HCT116 (cell line): ENCODE results near the gene ZFHX3. TPM values are rescaled to one million over a fixed set of nuclear protein-coding genes. Genes with fewer than 3 reads are reported as not detected.

ENCODE experiments used
- ATAC-seq: fragments of 200-7000 bp; cut with Tn5 transposase; 2 replicates; pipeline ENCODE4 v1.9.1; 2020; ENCODE audit warnings: mild to moderate bottlenecking, moderate library complexity
- BruUV-seq: library from RNA; stranded (reverse); fragments of 400-500 nt; replicated peaks from 2 replicates; lab custom pipeline; 2021; lab: Mats Ljungman, UMichigan
- CTCF ChIA-PET: fragments of 300-600 bp; sonication (Branson Sonifier 250); formaldehyde crosslinking; loops from one replicate; lab custom pipeline; 2021; ENCODE audit warnings: antibody characterized with exemption; lab: Charles Lee
- POLR2A ChIA-PET: fragments of 300-600, 350-600 bp; sonication (Branson Sonifier 250); formaldehyde crosslinking; loops from one replicate; lab custom pipeline; 2021; ENCODE audit warnings: antibody characterized with exemption; lab: Charles Lee
- RAD21 ChIA-PET, 2 experiments: fragments of 300-600 bp; sonication (Branson Sonifier 250); formaldehyde crosslinking; loops; one replicate each; lab custom pipeline; 2023; ENCODE audit warnings: low total read pairs in 2 of 2; ENCODE audit not compliant: uncharacterized antibody in 2 of 2, unreplicated experiment in 2 of 2, low non-redundant PET in 1 of 2; lab: Charles Lee
- DNase-seq: peaks from one replicate; pipeline ENCODE4 v3.0.0-alpha.2; 2010; ENCODE audit warnings: low read depth, low spot score
- H2AFZ ChIP-seq: fragments of 200-600 bp; shearing (Covaris generic), sonication (generic); 2 replicates; pipeline ENCODE4 v1.6.1; 2017; ENCODE audit warnings: low read depth, mixed run types, mixed read lengths, antibody characterized with exemption, low read length; ENCODE audit not compliant: poor library complexity, severe bottlenecking
- H3K27ac ChIP-seq: 2 replicates; pipeline ENCODE4 v1.5.1; 2012; ENCODE audit warnings: low read depth, low read length
- H3K27me3 ChIP-seq: fragments of 200-600 bp; sonication (generic); 2 replicates; pipeline ENCODE4 v1.6.1; 2016; ENCODE audit warnings: mixed run types, low read length, mixed read lengths; ENCODE audit not compliant: insufficient read depth
- H3K36me3 ChIP-seq, 2 experiments: fragments of 200-500 bp in 1 of 2; fragments of 200-600 bp in 1 of 2; sonication (Bioruptor generic) in 1 of 2; sonication (generic) in 1 of 2; 2 replicates each; pipeline versions ENCODE4 v1.5.1 to v1.6.1; 2014 to 2016; ENCODE audit warnings: low read length in 2 of 2, inconsistent platforms in 1 of 2, mixed read lengths in 1 of 2, mixed run types in 1 of 2; ENCODE audit not compliant: insufficient read depth in 2 of 2, control insufficient read depth in 1 of 2
- H3K4me1 ChIP-seq, 2 experiments: fragments of 200-600 bp in 1 of 2; sonication (generic) in 1 of 2; 2 replicates each; pipeline versions ENCODE4 v1.5.1 to v1.6.1; 2012 to 2017; ENCODE audit warnings: low read length in 2 of 2, inconsistent platforms in 1 of 2, mild to moderate bottlenecking in 1 of 2, mixed read lengths in 1 of 2, mixed run types in 1 of 2, moderate library complexity in 1 of 2; ENCODE audit not compliant: insufficient read depth in 2 of 2, control insufficient read depth in 1 of 2
- H3K4me2 ChIP-seq: fragments of 200-600 bp; sonication (generic); 2 replicates; pipeline ENCODE4 v1.6.1; 2017; ENCODE audit warnings: mixed run types, low read length, mixed read lengths
- H3K4me3 ChIP-seq, 2 experiments: fragments of 200-600 bp in 1 of 2; sonication (generic) in 1 of 2; replicated peaks in 1 of 2; 2 replicates each; pipeline ENCODE4 v1.5.1; 2011 to 2016; ENCODE audit warnings: low read length in 2 of 2, control low read depth in 1 of 2, low read depth in 1 of 2, mild to moderate bottlenecking in 1 of 2, mixed read lengths in 1 of 2, mixed run types in 1 of 2
- H3K79me2 ChIP-seq: fragments of 200-600 bp; sonication (generic); 2 replicates; pipeline ENCODE4 v1.6.1; 2017; ENCODE audit warnings: mild to moderate bottlenecking, mixed run types, low read length, moderate library complexity, mixed read lengths; ENCODE audit not compliant: insufficient read depth
- H3K9ac ChIP-seq: fragments of 200-600 bp; sonication (generic); 2 replicates; pipeline ENCODE4 v1.6.1; 2016; ENCODE audit warnings: low read length, mixed read lengths
- H3K9me2 ChIP-seq: fragments of 200-600 bp; sonication (generic), shearing (Covaris generic); 2 replicates; pipeline ENCODE4 v1.6.1; 2017; ENCODE audit warnings: mixed run types, mild to moderate bottlenecking, moderate library complexity; ENCODE audit not compliant: insufficient read depth
- H3K9me3 ChIP-seq, 2 experiments: fragments of 200-500 bp in 1 of 2; fragments of 200-600 bp in 1 of 2; sonication (Bioruptor generic) in 1 of 2; sonication (generic) in 1 of 2; 2 replicates each; pipeline ENCODE4 v1.6.1; 2014 to 2017; ENCODE audit warnings: low read length in 2 of 2, mixed read lengths in 2 of 2, inconsistent platforms in 1 of 2, low read depth in 1 of 2, mild to moderate bottlenecking in 1 of 2, mixed run types in 1 of 2, moderate library complexity in 1 of 2; ENCODE audit not compliant: control insufficient read depth in 1 of 2, insufficient read depth in 1 of 2
- H4K20me1 ChIP-seq: fragments of 200-600 bp; sonication (generic), shearing (Covaris generic); 2 replicates; pipeline ENCODE4 v1.6.1; 2017; ENCODE audit warnings: mixed run types, mild to moderate bottlenecking, moderate library complexity; ENCODE audit not compliant: insufficient read depth
- ATF3 ChIP-seq: IDR thresholded peaks from 2 replicates; pipeline ENCODE4 v1.6.1; 2012
- CEBPB ChIP-seq: IDR thresholded peaks from 2 replicates; pipeline ENCODE4 v1.6.1; 2012; ENCODE audit warnings: low read depth
- CTCF ChIP-seq, 3 experiments: fragments of 200-600 bp in 1 of 3; sonication (generic) in 1 of 3; IDR thresholded peaks in 2 of 3; conservative IDR thresholded peaks in 1 of 3; 2 replicates each; pipeline ENCODE4 v1.5.1; 2012 to 2017; ENCODE audit warnings: low read depth in 2 of 3, low read length in 2 of 3, antibody characterized with exemption in 1 of 3, borderline replicate concordance in 1 of 3, control low read depth in 1 of 3, mild to moderate bottlenecking in 1 of 3, mixed read lengths in 1 of 3, mixed run types in 1 of 3, moderate library complexity in 1 of 3; ENCODE audit not compliant: insufficient read depth in 1 of 3
- ELF1 ChIP-seq: IDR thresholded peaks from 2 replicates; pipeline ENCODE4 v1.6.1; 2012; ENCODE audit warnings: low read depth, borderline replicate concordance
- EZH2 ChIP-seq: fragments of 200-600 bp; sonication (generic); IDR thresholded peaks from 2 replicates; pipeline ENCODE4 v1.6.1; 2017; ENCODE audit warnings: antibody characterized with exemption, mixed run types
- EZH2phosphoT487 ChIP-seq: fragments of 200-600 bp; IDR thresholded peaks from 2 replicates; pipeline ENCODE4 v1.6.1; 2018; ENCODE audit warnings: antibody characterized with exemption, borderline replicate concordance
- FOSL1 ChIP-seq: IDR thresholded peaks from 2 replicates; pipeline ENCODE4 v1.6.1; 2012; ENCODE audit warnings: low read depth
- JUND ChIP-seq: IDR thresholded peaks from 2 replicates; pipeline ENCODE4 v1.6.1; 2012
- REST ChIP-seq: IDR thresholded peaks from 2 replicates; pipeline ENCODE4 v1.6.1; 2012; ENCODE audit warnings: low read depth
- SIN3A ChIP-seq: IDR thresholded peaks from 2 replicates; pipeline ENCODE4 v1.6.1; 2012; ENCODE audit warnings: low read depth
- SRF ChIP-seq: IDR thresholded peaks from 2 replicates; pipeline ENCODE4 v1.6.1; 2012; ENCODE audit warnings: low read depth
- TCF7L2 ChIP-seq: IDR thresholded peaks from 2 replicates; pipeline ENCODE4 v1.7.0; 2011; ENCODE audit warnings: borderline replicate concordance, inconsistent platforms; ENCODE audit not compliant: insufficient read depth, insufficient read length; ENCODE audit errors: extremely low read depth
- YY1 ChIP-seq: IDR thresholded peaks from 2 replicates; pipeline ENCODE4 v1.6.1; 2011; ENCODE audit warnings: low read length, low read depth, moderate library complexity, mild to moderate bottlenecking; ENCODE audit not compliant: insufficient replicate concordance; ENCODE audit errors: extremely low read depth
- ZFX ChIP-seq: fragments of 450-650 bp; IDR thresholded peaks from 2 replicates; pipeline ENCODE4 v1.6.1; 2017
- intact Hi-C: fragments of 100-400 bp; cut with micrococcal nuclease; formaldehyde crosslinking; loops from 2 replicates; pipeline ENCODE4 v1.10.0; 2022
- total RNA-seq: library from RNA; stranded (reverse); gene quantifications from one replicate; pipeline ENCODE4 v1.2.1, GENCODE V29; 2021; ENCODE audit not compliant: unreplicated experiment
- TF ChIP-seq, protein P1 (sequence below): IDR thresholded peaks from 2 replicates; pipeline ENCODE4 v1.6.1; 2012
- TF ChIP-seq, protein P2 (sequence below): IDR thresholded peaks from 2 replicates; pipeline ENCODE4 v1.6.1; 2011; ENCODE audit warnings: mild to moderate bottlenecking, low read length, moderate library complexity; ENCODE audit not compliant: insufficient replicate concordance; ENCODE audit errors: extremely low read depth

The ZFHX3 gene
- total RNA-seq, 1 experiment from 2014 or later, result 6.3 TPM

DNA sequence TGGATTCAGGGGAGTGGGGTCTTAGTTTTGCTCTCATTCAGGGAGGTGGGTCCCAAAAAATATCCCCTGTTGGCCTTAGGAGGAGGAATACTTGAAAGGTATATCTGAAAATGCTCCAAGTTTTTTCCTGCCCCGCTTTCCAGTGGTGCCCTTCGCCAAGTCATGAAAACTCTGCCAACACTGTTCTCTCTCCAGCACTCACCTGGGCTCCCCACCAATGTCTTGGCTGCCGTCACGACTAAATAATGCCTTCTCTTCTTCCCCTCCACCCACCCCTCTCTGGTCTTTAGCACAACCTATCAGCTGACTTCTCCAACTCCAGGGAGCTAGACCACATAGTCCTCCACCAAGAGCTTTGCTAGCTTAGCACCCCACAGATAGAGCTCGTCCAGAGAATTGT, 30.6 kb downstream of the ZFHX3 start (continued):
- TF ChIP-seq REST, result no peak
- no peak for TF ChIP-seq JUND
- no peak for TF ChIP-seq YY1
- TF ChIP-seq SIN3A, result no peak
- TF ChIP-seq, protein P1, sequence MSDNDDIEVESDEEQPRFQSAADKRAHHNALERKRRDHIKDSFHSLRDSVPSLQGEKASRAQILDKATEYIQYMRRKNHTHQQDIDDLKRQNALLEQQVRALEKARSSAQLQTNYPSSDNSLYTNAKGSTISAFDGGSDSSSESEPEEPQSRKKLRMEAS, result no peak

- DNase-seq (no peak), ATAC-seq (no peak)
- Histone ChIP-seq H3K9me2 (no peaks in the 10 kb centered on the region), H3K4me1 (peaks cover 51 to 67% of the 10 kb centered on the region in 2 experiments), H3K36me3 (no peaks in the 10 kb centered on the region), H3K4me2 (peak overlapping the region; percentile 50), H3K79me2 (peaks cover 23% of the 10 kb centered on the region), H3K4me3 (peak overlapping the region in 1 of 2 experiments; percentile 8; a peak in 1 of 4 replicates), H3K9me3 (no peaks in the 10 kb centered on the region), H3K27ac (no peak overlapping the region; the same call in 1 of the 2 replicates), H2AFZ (no peak overlapping the region), H3K27me3 (no peaks in the 10 kb centered on the region), H3K9ac (no peak overlapping the region), H4K20me1 (peaks cover 9% of the 10 kb centered on the region; the same call in 1 of the 2 replicates)
- intact Hi-C loops, result no loop called here
- CTCF ChIA-PET, result no interaction called here
- BruUV-seq, result no TSS peak
- RAD21 ChIA-PET, result no interaction called here
- POLR2A ChIA-PET, result no interaction called here
- TF ChIP-seq SRF (peak; percentile 41; the same call in 1 of the 2 replicates), ATF3 (no peak), SIN3A (no peak), ZFX (no peak), TCF7L2 (no peak), CEBPB (peak; percentile 65; the same call in 1 of the 2 replicates), EZH2phosphoT487 (no peak), CTCF (IDR thresholded peaks at IDR 0.05 in 2 of 3, conservative IDR thresholded peaks at IDR 0.05 in 1 of 3; ENCODE audit: borderline replicate concordance in 1 of 3, insufficient read depth in 1 of 3, low read depth in 2 of 3, low read length in 2 of 3) (no peak), FOSL1 (peak; percentile 51; the same call in 1 of the 2 replicates), ELF1 (no peak), EZH2 (no peak)
- TF ChIP-seq, protein P1, result 0 out of 2 replicates have a peak, but pooled peaks have one; percentile 11
- TF ChIP-seq, protein P2, sequence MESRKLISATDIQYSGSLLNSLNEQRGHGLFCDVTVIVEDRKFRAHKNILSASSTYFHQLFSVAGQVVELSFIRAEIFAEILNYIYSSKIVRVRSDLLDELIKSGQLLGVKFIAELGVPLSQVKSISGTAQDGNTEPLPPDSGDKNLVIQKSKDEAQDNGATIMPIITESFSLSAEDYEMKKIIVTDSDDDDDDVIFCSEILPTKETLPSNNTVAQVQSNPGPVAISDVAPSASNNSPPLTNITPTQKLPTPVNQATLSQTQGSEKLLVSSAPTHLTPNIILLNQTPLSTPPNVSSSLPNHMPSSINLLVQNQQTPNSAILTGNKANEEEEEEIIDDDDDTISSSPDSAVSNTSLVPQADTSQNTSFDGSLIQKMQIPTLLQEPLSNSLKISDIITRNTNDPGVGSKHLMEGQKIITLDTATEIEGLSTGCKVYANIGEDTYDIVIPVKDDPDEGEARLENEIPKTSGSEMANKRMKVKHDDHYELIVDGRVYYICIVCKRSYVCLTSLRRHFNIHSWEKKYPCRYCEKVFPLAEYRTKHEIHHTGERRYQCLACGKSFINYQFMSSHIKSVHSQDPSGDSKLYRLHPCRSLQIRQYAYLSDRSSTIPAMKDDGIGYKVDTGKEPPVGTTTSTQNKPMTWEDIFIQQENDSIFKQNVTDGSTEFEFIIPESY, result no peak
These were observed 31.5 kb downstream of the ZFHX3 start for GRCh38 chr16:73016488-73016830.
